Omental fat pad (tissue), 4 donors: ENCODE measurements around the gene LGALS3BP. TPM values are rescaled to one million over a fixed set of nuclear protein-coding genes. Genes with fewer than 3 reads are reported as not detected.

Source experiments
- ATAC-seq: fragments of 150-250 bp; one replicate; pipeline ENCODE4 v1.9.1; 2016; ENCODE audit warnings: mild to moderate bottlenecking, moderate library complexity; ENCODE audit not compliant: low FRiP score
- DNase-seq: peaks from one replicate; pipeline ENCODE4 v3.0.0-alpha.2; 2019; ENCODE audit warnings: low spot score
- CTCF ChIP-seq, 3 donors: fragments of 450-650 bp; IDR thresholded peaks; one replicate each; pipeline ENCODE4 v1.5.1; 2016 to 2017; ENCODE audit warnings: antibody characterized with exemption in 3 of 3, mild to moderate bottlenecking in 3 of 3, moderate library complexity in 2 of 3
- total RNA-seq, 4 donors: library from RNA; depleted of rRNA; stranded (reverse); fragments of >200 nt; gene quantifications; one replicate each; pipeline ENCODE4 v1.1.0, GENCODE V29; 2016

LGALS3BP gene
- total RNA-seq, 4 donors from 2014 or later, result 325 to 516 (median 441) TPM

GRCh38 chr17:78933959-78934568, 45.7 kb downstream of the LGALS3BP start:
- ATAC-seq (peak; percentile 76), DNase-seq (peak; percentile 86)
- no peak for TF ChIP-seq CTCF (IDR thresholded peaks at IDR 0.05)

GRCh38 chr17:78933025-78933958, 46.4 kb downstream of the LGALS3BP start:
- DNase-seq (no peak), ATAC-seq (peak; percentile 37)

GRCh38 chr17:78929908-78930775, 49.6 kb downstream of the LGALS3BP start:
- TF ChIP-seq CTCF (IDR thresholded peaks at IDR 0.05), result no peak
- DNase-seq (no peak), ATAC-seq (no peak)

More at GRCh38 chr17:78933025-78933958, 46.4 kb downstream of the LGALS3BP start:
- TF ChIP-seq CTCF (IDR thresholded peaks at IDR 0.05), result no peak

GRCh38 chr17:78925662-78926555, 53.8 kb downstream of the LGALS3BP start:
- DNase-seq (no peak), ATAC-seq (peak; percentile 71)
- TF ChIP-seq CTCF (IDR thresholded peaks at IDR 0.05), result no peak

GRCh38 chr17:78925234-78925633, 54.5 kb downstream of the LGALS3BP start, which contains the start of gene TIMP2:
TSS of gene TIMP2 (minus strand) at chr17:78925387. CDS start at chr17:78925088, 299 bp downstream.
- ATAC-seq (peak; percentile 76), DNase-seq (peak; percentile 67)
- TF ChIP-seq CTCF (IDR thresholded peaks at IDR 0.05), result no peak
